Osteoblast (primary cell): ENCODE results near the gene KIAA1614. TPM values are rescaled to one million over a fixed set of nuclear protein-coding genes. Genes with fewer than 3 reads are reported as not detected.
A peak's percentile ranks its signal among the peaks of the same experiment; 100 is the strongest.

Source experiments
- DNase-seq: peaks from one replicate; pipeline ENCODE4 v3.0.0; 2011; ENCODE audit warnings: low spot score, mixed read lengths; ENCODE audit not compliant: insufficient read length; ENCODE audit errors: missing footprints
- H2AFZ ChIP-seq: 2 replicates; pipeline ENCODE4 v1.6.0; 2011; ENCODE audit warnings: mild to moderate bottlenecking, low read length
- H3K27ac ChIP-seq: 2 replicates; pipeline ENCODE4 v1.5.1; 2011; ENCODE audit warnings: mild to moderate bottlenecking, low read depth, low read length, moderate library complexity
- H3K27me3 ChIP-seq: 2 replicates; pipeline ENCODE4 v1.6.0; 2012; ENCODE audit warnings: mild to moderate bottlenecking, control low read depth, inconsistent platforms, low read length, moderate library complexity; ENCODE audit not compliant: insufficient read depth
- H3K36me3 ChIP-seq: 2 replicates; pipeline ENCODE4 v1.5.1; 2011; ENCODE audit warnings: mild to moderate bottlenecking, low read length, control low read depth, moderate library complexity; ENCODE audit not compliant: insufficient read depth
- H3K4me1 ChIP-seq: 2 replicates; pipeline ENCODE4 v1.5.1; 2011; ENCODE audit warnings: mild to moderate bottlenecking, low read length, control low read depth, moderate library complexity; ENCODE audit not compliant: insufficient read depth
- H3K4me2 ChIP-seq: 2 replicates; pipeline ENCODE4 v1.6.0; 2011; ENCODE audit warnings: mild to moderate bottlenecking, low read length; ENCODE audit not compliant: insufficient read depth
- H3K4me3 ChIP-seq: fragments of 200-600 bp; sonication (generic); 3 replicates; pipeline ENCODE4 v1.5.1; 2012; ENCODE audit warnings: mild to moderate bottlenecking, low read length, inconsistent platforms; ENCODE audit not compliant: insufficient read depth
- H3K79me2 ChIP-seq: 2 replicates; pipeline ENCODE4 v1.6.0; 2012; ENCODE audit warnings: mild to moderate bottlenecking, low read length, control low read depth, inconsistent platforms; ENCODE audit not compliant: insufficient read depth
- H3K9me3 ChIP-seq: 2 replicates; pipeline ENCODE4 v1.5.1; 2011; ENCODE audit warnings: low read depth, low read length, control low read depth
- H4K20me1 ChIP-seq: 2 replicates; pipeline ENCODE4 v1.6.0; 2012; ENCODE audit warnings: mild to moderate bottlenecking, low read length, control low read depth; ENCODE audit not compliant: insufficient read depth
- total RNA-seq: library from RNA; depleted of rRNA; stranded (reverse); fragments of >200 nt; gene quantifications from 2 replicates; pipeline ENCODE4 v1.2.3, GENCODE V29; 2012
- TF ChIP-seq, protein P1 (sequence below): IDR thresholded peaks from 2 replicates; pipeline ENCODE4 v1.5.1; 2011; ENCODE audit warnings: mild to moderate bottlenecking, low read depth, low read length, moderate library complexity; ENCODE audit errors: extremely low read depth

Gene KIAA1614
- total RNA-seq, 1 donor = 12.7 TPM

GRCh38 chr1:180920702-180921101 lies 8.0 kb downstream of the KIAA1614 start:
- no peak overlapping the region for H3K4me3 ChIP-seq
- H3K4me1 ChIP-seq = no peaks in the 10 kb centered on the region
- peaks cover 1% of the 10 kb centered on the region for H4K20me1 ChIP-seq
- TF ChIP-seq, protein P1, sequence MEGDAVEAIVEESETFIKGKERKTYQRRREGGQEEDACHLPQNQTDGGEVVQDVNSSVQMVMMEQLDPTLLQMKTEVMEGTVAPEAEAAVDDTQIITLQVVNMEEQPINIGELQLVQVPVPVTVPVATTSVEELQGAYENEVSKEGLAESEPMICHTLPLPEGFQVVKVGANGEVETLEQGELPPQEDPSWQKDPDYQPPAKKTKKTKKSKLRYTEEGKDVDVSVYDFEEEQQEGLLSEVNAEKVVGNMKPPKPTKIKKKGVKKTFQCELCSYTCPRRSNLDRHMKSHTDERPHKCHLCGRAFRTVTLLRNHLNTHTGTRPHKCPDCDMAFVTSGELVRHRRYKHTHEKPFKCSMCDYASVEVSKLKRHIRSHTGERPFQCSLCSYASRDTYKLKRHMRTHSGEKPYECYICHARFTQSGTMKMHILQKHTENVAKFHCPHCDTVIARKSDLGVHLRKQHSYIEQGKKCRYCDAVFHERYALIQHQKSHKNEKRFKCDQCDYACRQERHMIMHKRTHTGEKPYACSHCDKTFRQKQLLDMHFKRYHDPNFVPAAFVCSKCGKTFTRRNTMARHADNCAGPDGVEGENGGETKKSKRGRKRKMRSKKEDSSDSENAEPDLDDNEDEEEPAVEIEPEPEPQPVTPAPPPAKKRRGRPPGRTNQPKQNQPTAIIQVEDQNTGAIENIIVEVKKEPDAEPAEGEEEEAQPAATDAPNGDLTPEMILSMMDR = peak; percentile 30
- H3K9me3 ChIP-seq = no peaks in the 10 kb centered on the region
- no peaks in the 10 kb centered on the region for H3K27me3 ChIP-seq
- H3K79me2 ChIP-seq = no peaks in the 10 kb centered on the region
- H3K36me3 ChIP-seq = peaks cover 15% of the 10 kb centered on the region
- H3K4me2 ChIP-seq = no peak overlapping the region
- no peak overlapping the region for H3K27ac ChIP-seq
- DNase-seq = peak; percentile 83
- no peak overlapping the region for H2AFZ ChIP-seq

GRCh38 chr1:180921386-180921785 lies 8.7 kb downstream of the KIAA1614 start:
- no peak overlapping the region for H2AFZ ChIP-seq
- H3K9me3 ChIP-seq = no peaks in the 10 kb centered on the region
- TF ChIP-seq, protein P1 = no peak
- no peak overlapping the region for H3K4me2 ChIP-seq
- peaks cover 8% of the 10 kb centered on the region for H4K20me1 ChIP-seq
- peak; percentile 66 for DNase-seq
- no peak overlapping the region for H3K4me3 ChIP-seq
- no peaks in the 10 kb centered on the region for H3K79me2 ChIP-seq
- no peaks in the 10 kb centered on the region for H3K27me3 ChIP-seq
- H3K27ac ChIP-seq = no peak overlapping the region
- H3K4me1 ChIP-seq = no peaks in the 10 kb centered on the region
- H3K36me3 ChIP-seq = peaks cover 15% of the 10 kb centered on the region

- H3K4me1 ChIP-seq = no peaks in the 10 kb centered on the region
- TF ChIP-seq, protein P1 = no peak
- peak; percentile 51 for DNase-seq
- H3K27ac ChIP-seq = no peak overlapping the region
- H2AFZ ChIP-seq = no peak overlapping the region
- peaks cover 14% of the 10 kb centered on the region for H3K36me3 ChIP-seq
- no peak overlapping the region for H3K4me2 ChIP-seq
- H3K27me3 ChIP-seq = no peaks in the 10 kb centered on the region
- no peaks in the 10 kb centered on the region for H3K9me3 ChIP-seq
- H3K4me3 ChIP-seq = no peak overlapping the region
- peaks cover 14% of the 10 kb centered on the region for H4K20me1 ChIP-seq
- no peaks in the 10 kb centered on the region for H3K79me2 ChIP-seq
These were observed 9.4 kb downstream of the KIAA1614 start for GRCh38 chr1:180921891-180922630.

GRCh38 chr1:180922631-180923015 lies 9.9 kb downstream of the KIAA1614 start:
- Histone ChIP-seq H4K20me1 (peaks cover 18% of the 10 kb centered on the region), H3K4me1 (no peaks in the 10 kb centered on the region), H3K27ac (no peak overlapping the region), H3K4me3 (no peak overlapping the region), H3K27me3 (no peaks in the 10 kb centered on the region), H3K9me3 (no peaks in the 10 kb centered on the region), H3K36me3 (peaks cover 8% of the 10 kb centered on the region), H3K4me2 (no peak overlapping the region), H3K79me2 (no peaks in the 10 kb centered on the region), H2AFZ (no peak overlapping the region)
- DNase-seq = peak; percentile 10
- TF ChIP-seq, protein P1 = no peak
